Breast epithelium (tissue), 4 donors: ENCODE data around the gene NIT2. TPM values are rescaled to one million over a fixed set of nuclear protein-coding genes. Genes with fewer than 3 reads are reported as not detected.

Experiments used
- DNase-seq, 2 donors: peaks; one replicate each; pipeline ENCODE4 v3.0.0-alpha.2; 2019; ENCODE audit warnings: low spot score in 2 of 2
- H3K27ac ChIP-seq, 2 donors: fragments of 200-600 bp; sonication (generic) in 1 of 2; one replicate each; pipeline ENCODE4 v1.5.1; 2016 to 2019; ENCODE audit warnings: mild to moderate bottlenecking in 1 of 2
- H3K27me3 ChIP-seq, 2 donors: fragments of 200-600 bp; sonication (generic) in 1 of 2; one replicate each; pipeline versions ENCODE4 v1.5.1 to v1.6.0; 2017 to 2019; ENCODE audit warnings: control low read depth in 1 of 2, mild to moderate bottlenecking in 1 of 2
- H3K36me3 ChIP-seq: fragments of 200-600 bp; one replicate; pipeline ENCODE4 v1.5.1; 2019
- H3K4me1 ChIP-seq, 2 donors: fragments of 200-600 bp; sonication (generic); one replicate each; pipeline ENCODE4 v1.5.1; 2016 to 2019; ENCODE audit warnings: control low read depth in 1 of 2
- H3K4me3 ChIP-seq, 3 donors: fragments of 200-600 bp; sonication (generic); 1 replicate in 2 of 3; 2 replicates in 1 of 3; pipeline ENCODE4 v1.5.1; 2016 to 2019; ENCODE audit warnings: mild to moderate bottlenecking in 3 of 3, moderate library complexity in 2 of 3
- H3K9me3 ChIP-seq, 2 donors: fragments of 200-600 bp; sonication (generic) in 1 of 2; one replicate each; pipeline ENCODE4 v1.5.1; 2016 to 2019; ENCODE audit warnings: control low read depth in 1 of 2
- POLR2A ChIP-seq: fragments of 450-650 bp; IDR thresholded peaks from one replicate; pipeline ENCODE4 v1.6.1; 2016; ENCODE audit warnings: antibody characterized with exemption, mild to moderate bottlenecking, moderate library complexity
- POLR2AphosphoS5 ChIP-seq, 3 donors: sonication (generic); formaldehyde crosslinking; IDR thresholded peaks; one replicate each; pipeline ENCODE4 v1.6.1; 2017; ENCODE audit warnings: antibody characterized with exemption in 3 of 3
- intact Hi-C: fragments of 100-400 bp; cut with DNase I; formaldehyde crosslinking; loops from one replicate; pipeline ENCODE4 v1.15.1; 2023; ENCODE audit warnings: low total_unique reads
- total RNA-seq, 3 donors: library from RNA; depleted of rRNA; stranded (reverse); fragments of >200 nt; gene quantifications; one replicate each; pipeline ENCODE4 v1.1.0, GENCODE V29; 2016
- TF ChIP-seq, protein P1 (sequence below), 3 donors: fragments of 450-650 bp; IDR thresholded peaks; one replicate each; pipeline ENCODE4 v1.5.1; 2016 to 2017; ENCODE audit warnings: antibody characterized with exemption in 3 of 3, mild to moderate bottlenecking in 3 of 3, moderate library complexity in 3 of 3

NIT2 gene
- total RNA-seq, 3 donors from 2014 or later = 42.1 to 66.9 (median 43.3) TPM

DNA sequence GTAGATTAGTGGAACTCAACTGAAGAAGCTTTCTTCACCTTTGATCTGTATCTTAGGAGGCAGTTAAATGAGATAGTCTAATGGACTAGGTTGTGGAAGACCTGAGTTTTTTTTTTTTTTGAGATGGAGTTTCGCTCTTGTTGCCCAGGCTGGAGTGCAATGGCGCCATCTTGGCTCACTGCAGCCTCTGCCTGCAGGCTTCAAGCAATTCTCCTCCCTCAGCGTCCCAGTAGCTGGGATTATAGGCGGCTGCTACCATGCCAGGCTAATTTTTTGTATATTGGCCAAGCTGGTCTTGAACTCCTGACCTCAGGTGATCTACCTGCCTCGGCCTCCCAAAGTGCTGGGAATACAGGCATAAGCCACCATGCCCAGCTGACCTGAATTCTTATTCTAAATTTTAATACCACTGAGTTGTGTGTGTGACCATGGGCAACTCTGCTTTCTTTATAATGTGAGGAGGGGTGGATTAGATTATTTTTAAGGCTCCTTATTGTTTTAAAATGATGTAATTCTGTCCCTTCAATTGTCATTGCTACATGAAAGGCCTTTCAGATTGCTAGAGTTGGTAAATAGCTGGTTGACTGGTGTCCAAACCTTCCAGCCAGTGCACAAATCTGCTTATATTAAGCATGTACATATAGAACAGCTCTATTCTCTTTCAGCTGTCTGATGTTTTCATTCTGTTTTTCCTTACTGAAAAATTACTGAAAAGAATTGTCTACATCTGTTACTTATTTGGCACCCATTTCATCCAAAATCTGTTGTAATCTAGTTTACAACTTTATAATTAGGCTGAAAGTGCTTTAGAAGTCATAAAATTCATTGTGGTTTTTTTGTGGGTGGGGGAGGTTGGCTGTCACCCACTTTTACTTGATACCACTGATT, 69.0 kb downstream of the NIT2 start:
- no peak for TF ChIP-seq POLR2AphosphoS5 (IDR thresholded peaks at IDR 0.05)
- TF ChIP-seq, protein P1, sequence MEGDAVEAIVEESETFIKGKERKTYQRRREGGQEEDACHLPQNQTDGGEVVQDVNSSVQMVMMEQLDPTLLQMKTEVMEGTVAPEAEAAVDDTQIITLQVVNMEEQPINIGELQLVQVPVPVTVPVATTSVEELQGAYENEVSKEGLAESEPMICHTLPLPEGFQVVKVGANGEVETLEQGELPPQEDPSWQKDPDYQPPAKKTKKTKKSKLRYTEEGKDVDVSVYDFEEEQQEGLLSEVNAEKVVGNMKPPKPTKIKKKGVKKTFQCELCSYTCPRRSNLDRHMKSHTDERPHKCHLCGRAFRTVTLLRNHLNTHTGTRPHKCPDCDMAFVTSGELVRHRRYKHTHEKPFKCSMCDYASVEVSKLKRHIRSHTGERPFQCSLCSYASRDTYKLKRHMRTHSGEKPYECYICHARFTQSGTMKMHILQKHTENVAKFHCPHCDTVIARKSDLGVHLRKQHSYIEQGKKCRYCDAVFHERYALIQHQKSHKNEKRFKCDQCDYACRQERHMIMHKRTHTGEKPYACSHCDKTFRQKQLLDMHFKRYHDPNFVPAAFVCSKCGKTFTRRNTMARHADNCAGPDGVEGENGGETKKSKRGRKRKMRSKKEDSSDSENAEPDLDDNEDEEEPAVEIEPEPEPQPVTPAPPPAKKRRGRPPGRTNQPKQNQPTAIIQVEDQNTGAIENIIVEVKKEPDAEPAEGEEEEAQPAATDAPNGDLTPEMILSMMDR (IDR thresholded peaks at IDR 0.05) = no peak
- no peak for TF ChIP-seq POLR2A
- Histone ChIP-seq H3K9me3 (peaks cover 0 to 6% of the 10 kb centered on the region in 2 donors), H3K4me3 (peak overlapping the region in 2 of 3 donors; percentile 98 to 99), H3K27me3 (no peaks in the 10 kb centered on the region), H3K27ac (no peak overlapping the region), H3K36me3 (no peaks in the 10 kb centered on the region), H3K4me1 (peaks cover 0 to 21% of the 10 kb centered on the region in 2 donors)
- DNase-seq = no peak
- intact Hi-C loops = no loop called here

DNA sequence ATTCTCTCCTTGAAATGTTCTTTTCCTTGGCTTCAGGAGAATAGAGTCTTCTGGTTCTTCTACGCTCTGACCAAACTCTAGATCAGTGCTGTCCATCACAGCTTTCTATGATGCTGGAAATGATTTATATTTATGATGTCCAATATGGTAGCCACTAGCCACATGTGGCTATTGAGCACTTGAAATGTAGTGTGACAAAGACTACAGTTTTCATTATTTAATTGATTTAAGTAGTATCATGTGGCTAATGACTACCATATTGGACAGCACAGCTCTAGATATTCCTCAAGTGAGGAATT, 69.6 kb downstream of the NIT2 start:
- H3K27ac ChIP-seq = no peak overlapping the region
- no peak overlapping the region for H3K4me3 ChIP-seq
- no peaks in the 10 kb centered on the region for H3K27me3 ChIP-seq
- intact Hi-C loops = no loop called here
- no peaks in the 10 kb centered on the region for H3K36me3 ChIP-seq
- H3K9me3 ChIP-seq = peaks cover 0 to 6% of the 10 kb centered on the region in 2 donors
- no peak for DNase-seq
- TF ChIP-seq POLR2AphosphoS5 (IDR thresholded peaks at IDR 0.05) (no peak), POLR2A (no peak)
- TF ChIP-seq, protein P1 (IDR thresholded peaks at IDR 0.05) = no peak
- H3K4me1 ChIP-seq = peaks cover 0 to 18% of the 10 kb centered on the region in 2 donors

DNA sequence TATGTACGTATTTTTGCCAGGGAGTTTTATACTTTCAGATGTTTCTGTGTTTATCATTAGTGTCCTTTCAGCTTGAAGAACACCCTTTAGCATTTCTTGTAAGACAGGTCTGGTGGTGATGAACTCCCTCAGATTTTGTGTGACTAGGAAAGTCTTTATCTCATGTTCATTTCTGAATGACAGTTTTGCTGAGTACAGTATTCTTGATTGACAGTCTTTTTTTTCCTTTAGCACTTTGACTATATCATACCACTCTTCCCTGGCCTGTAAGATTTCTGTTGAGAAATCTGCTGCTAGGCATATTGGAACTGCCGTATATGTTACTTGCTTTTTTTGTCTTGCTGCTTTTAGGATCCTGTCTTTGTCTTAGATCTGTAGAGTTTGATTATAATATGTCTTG, 72.6 kb downstream of the NIT2 start:
- H3K27ac ChIP-seq = no peak overlapping the region
- no peaks in the 10 kb centered on the region for H3K27me3 ChIP-seq
- intact Hi-C loops = no loop called here
- no peak overlapping the region for H3K4me3 ChIP-seq
- TF ChIP-seq, protein P1 (IDR thresholded peaks at IDR 0.05) = no peak
- TF ChIP-seq POLR2A = no peak
- TF ChIP-seq POLR2AphosphoS5 (IDR thresholded peaks at IDR 0.05) = no peak
- peaks cover 0 to 10% of the 10 kb centered on the region in 2 donors for H3K4me1 ChIP-seq
- H3K9me3 ChIP-seq = peaks cover 0 to 11% of the 10 kb centered on the region in 2 donors
- no peak for DNase-seq
- H3K36me3 ChIP-seq = no peaks in the 10 kb centered on the region

DNA sequence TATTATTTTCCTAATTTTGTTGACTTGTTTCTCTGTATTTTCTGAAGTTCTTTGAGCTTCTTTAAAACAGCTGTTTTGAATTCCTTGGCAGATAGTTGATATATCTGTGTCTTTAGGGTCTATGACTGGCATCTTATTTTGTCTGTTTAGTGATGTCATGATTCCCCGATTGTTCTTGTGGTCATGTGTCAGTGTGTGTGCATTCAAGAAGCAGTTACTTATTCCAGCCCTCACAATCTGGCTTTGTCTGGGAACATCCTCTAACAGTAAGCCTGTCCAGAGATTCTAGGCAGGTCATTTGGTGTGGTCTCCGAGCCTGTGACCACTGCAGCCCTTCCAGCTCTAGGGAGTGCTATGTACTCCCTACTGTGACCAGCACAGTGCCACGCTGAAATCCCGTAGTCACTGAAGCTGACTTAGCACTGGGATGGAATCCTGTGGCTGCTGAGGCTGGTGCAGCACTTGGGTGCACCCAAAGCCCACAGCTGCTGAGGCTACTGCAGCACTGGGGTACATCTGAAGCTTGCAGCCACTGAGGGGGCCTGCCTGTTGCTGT, 73.5 kb downstream of the NIT2 start:
- Histone ChIP-seq H3K27ac (no peak overlapping the region), H3K27me3 (no peaks in the 10 kb centered on the region), H3K4me1 (peaks cover 0 to 6% of the 10 kb centered on the region in 2 donors), H3K9me3 (peaks cover 0 to 11% of the 10 kb centered on the region in 2 donors), H3K4me3 (no peak overlapping the region), H3K36me3 (no peaks in the 10 kb centered on the region)
- no peak for DNase-seq
- TF ChIP-seq POLR2A (no peak), POLR2AphosphoS5 (IDR thresholded peaks at IDR 0.05) (no peak)
- TF ChIP-seq, protein P1 (IDR thresholded peaks at IDR 0.05) = no peak
- intact Hi-C loops = no loop called here

Other genes starting within 250 kb of the NIT2 start
- 10 to 100 TPM; 19.8 to 23.7 (median 23.3) TPM for gene FILIP1L, start 220.3 kb upstream of the NIT2 start, total RNA-seq
- gene TBC1D23, start 73.8 kb upstream of the NIT2 start, total RNA-seq = 10 to 100 TPM; 32.8 to 48.2 (median 42.9) TPM
- gene TOMM70, start 66.3 kb downstream of the NIT2 start, total RNA-seq = 10 to 100 TPM; 47.9 to 59.7 (median 50.5) TPM
- gene LNP1, start 66.8 kb downstream of the NIT2 start, total RNA-seq = 1 to 10 TPM; 2.6 to 3.3 (median 2.7) TPM
- gene TMEM45A, start 157.9 kb downstream of the NIT2 start, total RNA-seq = 10 to 100 TPM; 19.7 to 24.5 (median 20.9) TPM